GM21786 (cell line): ENCODE results near the gene PSRC1.
"Not testable (repeated sequence)": the region's sequence is repeated elsewhere in the genome, so short reads cannot be mapped to it uniquely, and the experiment has no call there.

Experiments used
- ATAC-seq: cut with Tn5 transposase; IDR thresholded peaks from one replicate; pipeline ENCODE4 v1.9.1; 2021; ENCODE audit not compliant: unreplicated experiment

Gene PSRC1

GRCh38 chr1:109296782-109297181, 13.8 kb upstream of the PSRC1 start:
- ATAC-seq, result no peak

GRCh38 chr1:109295712-109296415, 12.9 kb upstream of the PSRC1 start:
- ATAC-seq, result no peak

- no peak for ATAC-seq
These were observed 11.5 kb upstream of the PSRC1 start for GRCh38 chr1:109294481-109294880.

GRCh38 chr1:109293026-109293425, 10.1 kb upstream of the PSRC1 start:
- ATAC-seq, result no peak

- no peak for ATAC-seq
These were observed 9.4 kb upstream of the PSRC1 start for GRCh38 chr1:109292364-109292763.

- no peak for ATAC-seq
These were observed 8.1 kb upstream of the PSRC1 start for GRCh38 chr1:109290998-109291397.

GRCh38 chr1:109290137-109290536, 7.2 kb upstream of the PSRC1 start:
- no peak for ATAC-seq

- not testable (repeated sequence) for ATAC-seq
These were observed 3.8 kb upstream of the PSRC1 start for GRCh38 chr1:109286762-109287161.

GRCh38 chr1:109283748-109284600, 1.0 kb upstream of the PSRC1 start:
- no peak for ATAC-seq

GRCh38 chr1:109282497-109282951, 421 bp downstream of the PSRC1 start:
- ATAC-seq, result no peak

- no peak for ATAC-seq
These were observed 1.1 kb downstream of the PSRC1 start for GRCh38 chr1:109281680-109282496.

GRCh38 chr1:109280862-109281261, 2.1 kb downstream of the PSRC1 start:
- no peak for ATAC-seq

GRCh38 chr1:109279615-109280278, 3.2 kb downstream of the PSRC1 start:
- no peak for ATAC-seq

- no peak for ATAC-seq
These were observed 5.3 kb downstream of the PSRC1 start for GRCh38 chr1:109277434-109278204.

GRCh38 chr1:109275706-109276345, 7.1 kb downstream of the PSRC1 start:
- ATAC-seq, result no peak

- no peak for ATAC-seq
These were observed 8.1 kb downstream of the PSRC1 start for GRCh38 chr1:109274533-109275476.

- ATAC-seq, result no peak
These were observed 9.2 kb downstream of the PSRC1 start for GRCh38 chr1:109273570-109274288.
